Neural cell (in vitro differentiated cells): Measurements from ENCODE around the gene KCNT1. TPM values are rescaled to one million over a fixed set of nuclear protein-coding genes. Genes with fewer than 3 reads are reported as not detected.

Source experiments
- H2AFZ ChIP-seq: fragments of 200-600, 300-800 bp; sonication (generic), shearing (Covaris generic); 2 replicates; pipeline ENCODE4 v1.6.0; 2014; ENCODE audit warnings: low read depth, mild to moderate bottlenecking, antibody characterized with exemption, low read length, moderate library complexity
- H3F3A ChIP-seq: fragments of 200-600 bp; shearing (Covaris generic); 2 replicates; pipeline ENCODE4 v1.6.1; 2016; ENCODE audit warnings: mild to moderate bottlenecking, moderate library complexity, mixed read lengths, antibody characterized with exemption, low read length; ENCODE audit not compliant: insufficient read depth, poor library complexity, severe bottlenecking
- H3K27ac ChIP-seq: fragments of 200-600, 300-800 bp; sonication (generic), shearing (Covaris generic); 2 replicates; pipeline ENCODE4 v1.5.1; 2014; ENCODE audit warnings: mild to moderate bottlenecking, low read length, moderate library complexity
- H3K27me3 ChIP-seq: fragments of 300-800, 200-600 bp; sonication (generic), shearing (Covaris generic); 2 replicates; pipeline ENCODE4 v1.6.0; 2014; ENCODE audit warnings: mild to moderate bottlenecking, low read depth, low read length, moderate library complexity; ENCODE audit not compliant: insufficient read depth
- H3K36me3 ChIP-seq: fragments of 300-800, 200-600 bp; sonication (generic), shearing (Covaris generic); 2 replicates; pipeline ENCODE4 v1.5.1; 2014; ENCODE audit warnings: mild to moderate bottlenecking, antibody characterized with exemption, low read length, moderate library complexity; ENCODE audit not compliant: insufficient read depth
- H3K4me2 ChIP-seq: fragments of 300-800, 200-600 bp; sonication (generic), shearing (Covaris generic); 2 replicates; pipeline ENCODE4 v1.6.0; 2014; ENCODE audit warnings: mild to moderate bottlenecking, low read length
- H3K4me3 ChIP-seq: fragments of 300-800, 200-600 bp; sonication (generic), shearing (Covaris generic); 2 replicates; pipeline ENCODE4 v1.5.1; 2014; ENCODE audit warnings: mild to moderate bottlenecking, low read length, moderate library complexity
- H3K79me2 ChIP-seq: fragments of 200-600 bp; shearing (Covaris generic); replicated peaks from 2 replicates; pipeline ENCODE4 v1.6.0; 2014; ENCODE audit warnings: mild to moderate bottlenecking, low read length, moderate library complexity; ENCODE audit not compliant: insufficient read depth
- H3K9ac ChIP-seq: fragments of 300-800, 200-600 bp; sonication (generic), shearing (Covaris generic); 2 replicates; pipeline ENCODE4 v1.6.1; 2016; ENCODE audit warnings: mild to moderate bottlenecking, low read length, mixed read lengths
- H3K9me2 ChIP-seq: fragments of 200-600 bp; shearing (Covaris generic); 2 replicates; pipeline ENCODE4 v1.6.1; 2016; ENCODE audit warnings: mild to moderate bottlenecking, low read length, mixed read lengths; ENCODE audit not compliant: insufficient read depth
- H3K9me3 ChIP-seq: fragments of 200-600, 300-800 bp; sonication (generic), shearing (Covaris generic); 2 replicates; pipeline ENCODE4 v1.6.1; 2016; ENCODE audit warnings: mild to moderate bottlenecking, mixed run types, low read length, moderate library complexity, mixed read lengths
- H4K20me1 ChIP-seq: fragments of 200-600 bp; shearing (Covaris generic); 2 replicates; pipeline ENCODE4 v1.6.1; 2016; ENCODE audit warnings: mild to moderate bottlenecking, mixed run types; ENCODE audit not compliant: insufficient read depth
- CTCF ChIP-seq: fragments of 450-650 bp; IDR thresholded peaks from 2 replicates; pipeline ENCODE4 v1.5.1; 2014; ENCODE audit warnings: antibody characterized with exemption, mild to moderate bottlenecking, moderate library complexity; ENCODE audit not compliant: poor library complexity, severe bottlenecking
- EP300 ChIP-seq: fragments of 450-650 bp; conservative IDR thresholded peaks from 2 replicates; pipeline ENCODE4 v1.6.1; 2014; ENCODE audit warnings: antibody characterized with exemption, mild to moderate bottlenecking, moderate library complexity; ENCODE audit not compliant: poor library complexity, severe bottlenecking
- EZH2 ChIP-seq: fragments of 200-600, 300-800 bp; shearing (Covaris generic), sonication (generic); IDR thresholded peaks from 2 replicates; pipeline ENCODE4 v1.6.1; 2014; ENCODE audit warnings: antibody characterized with exemption, low read length, borderline replicate concordance, mild to moderate bottlenecking; ENCODE audit not compliant: insufficient read depth, poor library complexity, severe bottlenecking
- MXI1 ChIP-seq: fragments of 450-650 bp; conservative IDR thresholded peaks from 2 replicates; pipeline ENCODE4 v1.6.1; 2014; ENCODE audit warnings: antibody characterized with exemption, mild to moderate bottlenecking; ENCODE audit not compliant: poor library complexity, severe bottlenecking
- POLR2AphosphoS5 ChIP-seq: IDR thresholded peaks from 2 replicates; pipeline ENCODE4 v1.6.1; 2012
- RAD21 ChIP-seq: fragments of 450-650 bp; conservative IDR thresholded peaks from 2 replicates; pipeline ENCODE4 v1.6.1; 2014; ENCODE audit warnings: antibody characterized with exemption, mild to moderate bottlenecking, moderate library complexity
- SMC3 ChIP-seq: fragments of 450-650 bp; conservative IDR thresholded peaks from 2 replicates; pipeline ENCODE4 v1.6.1; 2014; ENCODE audit warnings: antibody characterized with exemption, mild to moderate bottlenecking, moderate library complexity; ENCODE audit not compliant: poor library complexity
- TAF1 ChIP-seq: IDR thresholded peaks from 2 replicates; pipeline ENCODE4 v1.6.1; 2012; ENCODE audit warnings: low read depth
- polyA plus RNA-seq: library from polyadenylated mRNA; depleted of rRNA; stranded (reverse); fragments of >200 nt; gene quantifications from 2 replicates; pipeline ENCODE4 v1.2.3, GENCODE V29; 2014
- TF ChIP-seq, protein P1 (sequence below): IDR thresholded peaks from 2 replicates; pipeline ENCODE4 v1.6.1; 2012; ENCODE audit warnings: borderline replicate concordance

Gene KCNT1
- polyA plus RNA-seq, 1 donor from 2014 or later, result 0.67 TPM

- Histone ChIP-seq H3K27ac (no peak overlapping the region), H4K20me1 (no peaks in the 10 kb centered on the region)
Observed at GRCh38 chr9:135745686-135746324, 43.8 kb downstream of the KCNT1 start.

DNA sequence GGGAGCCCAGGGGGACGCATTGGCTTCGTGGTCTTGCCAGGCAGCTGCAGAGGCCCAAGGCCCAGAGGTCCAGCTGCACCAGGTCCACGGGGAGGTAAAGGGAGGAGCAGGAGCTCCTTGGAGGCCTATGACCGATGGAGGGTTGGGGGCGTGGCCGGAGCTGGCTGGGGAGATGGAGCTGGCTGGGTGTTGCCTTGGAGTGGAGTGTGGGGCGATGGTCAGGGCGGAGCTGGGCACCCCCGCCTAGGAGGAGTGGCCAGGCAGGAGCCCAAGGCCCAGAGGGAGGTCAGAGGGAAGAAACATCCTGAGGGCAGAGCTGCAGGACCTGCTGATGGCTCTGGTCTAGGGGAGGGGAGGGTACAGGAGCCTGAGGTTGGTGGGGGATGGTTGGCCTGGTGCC, 44.6 kb downstream of the KCNT1 start:
- H3F3A ChIP-seq, result no peaks in the 10 kb centered on the region
- H3K79me2 ChIP-seq, result no peaks in the 10 kb centered on the region
- no peak overlapping the region for H3K9ac ChIP-seq
- no peak for TF ChIP-seq CTCF
- no peak overlapping the region for H3K4me3 ChIP-seq
- no peaks in the 10 kb centered on the region for H3K27me3 ChIP-seq
- H2AFZ ChIP-seq, result no peak overlapping the region
- H3K27ac ChIP-seq, result no peak overlapping the region
- no peaks in the 10 kb centered on the region for H4K20me1 ChIP-seq
- H3K9me2 ChIP-seq, result no peaks in the 10 kb centered on the region
- no peaks in the 10 kb centered on the region for H3K36me3 ChIP-seq
- no peak overlapping the region for H3K4me2 ChIP-seq
- no peaks in the 10 kb centered on the region for H3K9me3 ChIP-seq

More at GRCh38 chr9:135745686-135746324, 43.8 kb downstream of the KCNT1 start:
- Histone ChIP-seq H3K9me3 (no peaks in the 10 kb centered on the region), H3F3A (no peaks in the 10 kb centered on the region), H3K9me2 (no peaks in the 10 kb centered on the region), H3K27me3 (no peaks in the 10 kb centered on the region), H2AFZ (no peak overlapping the region), H3K36me3 (no peaks in the 10 kb centered on the region), H3K79me2 (no peaks in the 10 kb centered on the region), H3K4me3 (no peak overlapping the region), H3K4me2 (no peak overlapping the region), H3K9ac (no peak overlapping the region)
- TF ChIP-seq CTCF, result no peak
- TF ChIP-seq, protein P1, sequence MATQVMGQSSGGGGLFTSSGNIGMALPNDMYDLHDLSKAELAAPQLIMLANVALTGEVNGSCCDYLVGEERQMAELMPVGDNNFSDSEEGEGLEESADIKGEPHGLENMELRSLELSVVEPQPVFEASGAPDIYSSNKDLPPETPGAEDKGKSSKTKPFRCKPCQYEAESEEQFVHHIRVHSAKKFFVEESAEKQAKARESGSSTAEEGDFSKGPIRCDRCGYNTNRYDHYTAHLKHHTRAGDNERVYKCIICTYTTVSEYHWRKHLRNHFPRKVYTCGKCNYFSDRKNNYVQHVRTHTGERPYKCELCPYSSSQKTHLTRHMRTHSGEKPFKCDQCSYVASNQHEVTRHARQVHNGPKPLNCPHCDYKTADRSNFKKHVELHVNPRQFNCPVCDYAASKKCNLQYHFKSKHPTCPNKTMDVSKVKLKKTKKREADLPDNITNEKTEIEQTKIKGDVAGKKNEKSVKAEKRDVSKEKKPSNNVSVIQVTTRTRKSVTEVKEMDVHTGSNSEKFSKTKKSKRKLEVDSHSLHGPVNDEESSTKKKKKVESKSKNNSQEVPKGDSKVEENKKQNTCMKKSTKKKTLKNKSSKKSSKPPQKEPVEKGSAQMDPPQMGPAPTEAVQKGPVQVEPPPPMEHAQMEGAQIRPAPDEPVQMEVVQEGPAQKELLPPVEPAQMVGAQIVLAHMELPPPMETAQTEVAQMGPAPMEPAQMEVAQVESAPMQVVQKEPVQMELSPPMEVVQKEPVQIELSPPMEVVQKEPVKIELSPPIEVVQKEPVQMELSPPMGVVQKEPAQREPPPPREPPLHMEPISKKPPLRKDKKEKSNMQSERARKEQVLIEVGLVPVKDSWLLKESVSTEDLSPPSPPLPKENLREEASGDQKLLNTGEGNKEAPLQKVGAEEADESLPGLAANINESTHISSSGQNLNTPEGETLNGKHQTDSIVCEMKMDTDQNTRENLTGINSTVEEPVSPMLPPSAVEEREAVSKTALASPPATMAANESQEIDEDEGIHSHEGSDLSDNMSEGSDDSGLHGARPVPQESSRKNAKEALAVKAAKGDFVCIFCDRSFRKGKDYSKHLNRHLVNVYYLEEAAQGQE, result no peak
- no peak for TF ChIP-seq EZH2
- TF ChIP-seq EP300, result no peak
- TF ChIP-seq SMC3, result no peak
- no peak for TF ChIP-seq MXI1
- no peak for TF ChIP-seq TAF1
- TF ChIP-seq POLR2AphosphoS5, result no peak
- no peak for TF ChIP-seq RAD21
